ENCODE data around the gene DBH.

DNA sequence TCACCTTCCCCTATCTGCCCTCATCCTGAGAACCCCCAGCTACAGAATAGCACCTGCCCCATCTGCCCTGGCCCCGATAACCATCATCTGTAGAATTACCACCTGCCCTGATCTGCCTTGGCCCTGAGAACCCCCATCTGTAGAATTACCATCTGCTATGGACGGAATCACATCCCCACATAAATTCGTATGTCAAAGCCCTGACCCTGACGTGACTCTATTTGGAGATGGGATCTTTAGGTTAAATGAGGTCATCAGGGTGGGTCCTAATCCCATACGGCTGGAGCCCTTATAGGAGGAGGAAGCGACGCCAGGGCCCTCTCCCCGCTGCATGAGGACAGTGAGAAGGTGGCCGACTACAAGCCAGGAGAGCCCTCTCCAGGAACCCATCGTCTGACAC, 69.4 kb downstream of the DBH start:
- TF ChIP-seq ZFP3 (CRISPR knock-in tag; IDR thresholded peaks at IDR 0.05) (no peak), ZNF8 (CRISPR knock-in tag; IDR thresholded peaks at IDR 0.05) (no peak), ESRRG (CRISPR knock-in tag; IDR thresholded peaks at IDR 0.05) (no peak), PPARA (CRISPR knock-in tag; IDR thresholded peaks at IDR 0.05; ENCODE audit: borderline replicate concordance) (no peak), TOX (CRISPR knock-in tag; IDR thresholded peaks at IDR 0.05; ENCODE audit: borderline replicate concordance) (no peak)
- TF ChIP-seq, protein P1, sequence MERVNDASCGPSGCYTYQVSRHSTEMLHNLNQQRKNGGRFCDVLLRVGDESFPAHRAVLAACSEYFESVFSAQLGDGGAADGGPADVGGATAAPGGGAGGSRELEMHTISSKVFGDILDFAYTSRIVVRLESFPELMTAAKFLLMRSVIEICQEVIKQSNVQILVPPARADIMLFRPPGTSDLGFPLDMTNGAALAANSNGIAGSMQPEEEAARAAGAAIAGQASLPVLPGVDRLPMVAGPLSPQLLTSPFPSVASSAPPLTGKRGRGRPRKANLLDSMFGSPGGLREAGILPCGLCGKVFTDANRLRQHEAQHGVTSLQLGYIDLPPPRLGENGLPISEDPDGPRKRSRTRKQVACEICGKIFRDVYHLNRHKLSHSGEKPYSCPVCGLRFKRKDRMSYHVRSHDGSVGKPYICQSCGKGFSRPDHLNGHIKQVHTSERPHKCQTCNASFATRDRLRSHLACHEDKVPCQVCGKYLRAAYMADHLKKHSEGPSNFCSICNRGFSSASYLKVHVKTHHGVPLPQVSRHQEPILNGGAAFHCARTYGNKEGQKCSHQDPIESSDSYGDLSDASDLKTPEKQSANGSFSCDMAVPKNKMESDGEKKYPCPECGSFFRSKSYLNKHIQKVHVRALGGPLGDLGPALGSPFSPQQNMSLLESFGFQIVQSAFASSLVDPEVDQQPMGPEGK (CRISPR knock-in tag; IDR thresholded peaks at IDR 0.05; ENCODE audit: borderline replicate concordance): no peak

Measured in SK-N-SH treated with all-trans-retinoic acid at 6 μM for 48 hours (cell line).